NB4 (cell line): Measurements from ENCODE around the gene C2CD5.

ENCODE experiments used
- DNase-seq: peaks from one replicate; pipeline ENCODE4 v3.0.0; 2010; ENCODE audit warnings: low read depth
- H3K4me3 ChIP-seq: one replicate; pipeline ENCODE4 v1.5.1; 2011; ENCODE audit warnings: mild to moderate bottlenecking, low read depth, low read length, moderate library complexity
- MYC ChIP-seq: IDR thresholded peaks from 2 replicates; pipeline ENCODE4 v1.6.1; 2011; ENCODE audit warnings: low read depth, low read length
- POLR2A ChIP-seq: IDR thresholded peaks from 2 replicates; pipeline ENCODE4 v1.6.1; 2011; ENCODE audit warnings: mild to moderate bottlenecking; ENCODE audit not compliant: insufficient read length; ENCODE audit errors: extremely low read depth
- TF ChIP-seq, protein P1 (sequence below): IDR thresholded peaks from one replicate; pipeline ENCODE4 v1.5.1; 2012; ENCODE audit warnings: low read depth, low read length
- TF ChIP-seq, protein P2 (sequence below): IDR thresholded peaks from 2 replicates; pipeline ENCODE4 v1.6.1; 2011; ENCODE audit warnings: low read depth, low read length

The C2CD5 gene

DNA sequence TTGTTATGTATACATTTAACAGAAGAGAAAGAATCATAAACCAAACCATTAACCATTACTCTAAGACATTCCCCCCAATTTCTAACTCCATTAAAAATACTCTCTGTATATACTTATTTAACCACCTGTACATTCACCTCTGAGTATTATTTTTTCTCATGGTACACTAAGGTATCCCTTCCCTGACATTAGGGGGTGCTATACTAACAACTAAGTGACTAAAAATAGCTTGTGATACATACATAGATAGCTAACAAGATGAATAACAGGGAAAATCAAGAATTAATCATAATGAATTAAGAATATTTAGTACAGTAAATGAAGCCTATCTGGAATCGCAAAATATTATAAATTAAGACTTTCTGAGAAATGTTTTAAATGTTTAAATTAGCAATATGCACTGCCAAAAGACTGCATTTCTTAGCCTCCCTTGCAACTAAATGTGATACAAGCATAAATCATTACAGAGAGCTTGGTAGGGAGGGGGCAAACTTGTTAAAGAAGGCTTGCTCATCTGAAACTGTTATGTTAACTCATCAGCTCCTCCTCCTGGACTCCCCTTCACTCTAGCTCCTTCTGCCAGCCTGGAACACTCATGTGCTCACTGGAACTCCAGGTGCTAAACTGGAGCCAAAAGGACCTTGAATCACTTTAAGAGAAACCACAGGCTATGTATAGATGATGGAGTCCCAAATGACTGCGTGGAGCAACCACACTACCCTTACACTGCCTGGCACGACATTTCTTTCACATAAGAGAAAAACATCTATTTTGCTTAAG, 14.9 kb downstream of the C2CD5 start:
- TF ChIP-seq, protein P1, sequence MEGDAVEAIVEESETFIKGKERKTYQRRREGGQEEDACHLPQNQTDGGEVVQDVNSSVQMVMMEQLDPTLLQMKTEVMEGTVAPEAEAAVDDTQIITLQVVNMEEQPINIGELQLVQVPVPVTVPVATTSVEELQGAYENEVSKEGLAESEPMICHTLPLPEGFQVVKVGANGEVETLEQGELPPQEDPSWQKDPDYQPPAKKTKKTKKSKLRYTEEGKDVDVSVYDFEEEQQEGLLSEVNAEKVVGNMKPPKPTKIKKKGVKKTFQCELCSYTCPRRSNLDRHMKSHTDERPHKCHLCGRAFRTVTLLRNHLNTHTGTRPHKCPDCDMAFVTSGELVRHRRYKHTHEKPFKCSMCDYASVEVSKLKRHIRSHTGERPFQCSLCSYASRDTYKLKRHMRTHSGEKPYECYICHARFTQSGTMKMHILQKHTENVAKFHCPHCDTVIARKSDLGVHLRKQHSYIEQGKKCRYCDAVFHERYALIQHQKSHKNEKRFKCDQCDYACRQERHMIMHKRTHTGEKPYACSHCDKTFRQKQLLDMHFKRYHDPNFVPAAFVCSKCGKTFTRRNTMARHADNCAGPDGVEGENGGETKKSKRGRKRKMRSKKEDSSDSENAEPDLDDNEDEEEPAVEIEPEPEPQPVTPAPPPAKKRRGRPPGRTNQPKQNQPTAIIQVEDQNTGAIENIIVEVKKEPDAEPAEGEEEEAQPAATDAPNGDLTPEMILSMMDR: peak; percentile 33
- TF ChIP-seq, protein P2, sequence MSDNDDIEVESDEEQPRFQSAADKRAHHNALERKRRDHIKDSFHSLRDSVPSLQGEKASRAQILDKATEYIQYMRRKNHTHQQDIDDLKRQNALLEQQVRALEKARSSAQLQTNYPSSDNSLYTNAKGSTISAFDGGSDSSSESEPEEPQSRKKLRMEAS: no peak
- H3K4me3 ChIP-seq: no peak overlapping the region
- peak; percentile 65 for DNase-seq

DNA sequence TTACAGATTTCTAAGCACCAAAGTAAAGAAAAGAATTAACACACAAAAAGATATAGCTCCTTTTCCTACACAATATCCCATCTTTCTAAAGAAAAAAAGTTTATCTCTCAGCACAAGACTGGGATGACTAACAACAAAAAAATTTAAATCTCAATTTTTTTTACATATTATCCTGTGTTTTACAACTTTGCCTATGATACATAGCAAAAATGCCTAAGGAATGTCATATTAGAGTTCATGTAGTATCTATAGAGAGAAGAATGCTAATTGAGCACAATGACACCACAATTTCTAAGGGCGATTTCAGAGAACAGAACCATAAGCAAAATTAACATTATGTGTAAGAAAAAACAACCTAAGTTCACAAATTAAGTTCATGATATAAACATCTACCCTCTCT, 16.3 kb downstream of the C2CD5 start:
- TF ChIP-seq MYC (no peak), POLR2A (no peak)
- TF ChIP-seq, protein P1: no peak
- TF ChIP-seq, protein P2: no peak
- no peak overlapping the region for H3K4me3 ChIP-seq
- DNase-seq: no peak

DNA sequence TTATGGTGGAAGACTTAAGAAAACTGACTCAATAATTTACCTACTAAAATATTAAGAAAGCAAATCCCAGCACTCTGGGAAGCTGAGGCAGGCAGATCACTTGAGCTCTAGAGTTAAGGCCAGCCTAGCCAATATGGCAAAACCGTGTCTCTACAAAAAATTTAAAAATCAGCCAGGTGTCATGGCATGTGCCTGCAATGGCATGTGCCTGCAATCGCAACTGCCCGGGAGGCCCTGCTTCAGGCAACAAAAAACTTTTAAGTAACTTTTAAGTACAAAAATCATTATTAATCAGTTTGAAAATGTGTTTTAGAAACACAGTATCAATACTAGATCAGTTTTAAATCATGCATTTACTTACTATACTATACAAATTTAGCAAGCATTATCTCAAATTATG, 17.5 kb downstream of the C2CD5 start:
- TF ChIP-seq, protein P2: no peak
- TF ChIP-seq POLR2A: no peak
- TF ChIP-seq MYC: no peak
- no peak for DNase-seq
- H3K4me3 ChIP-seq: no peak overlapping the region

DNA sequence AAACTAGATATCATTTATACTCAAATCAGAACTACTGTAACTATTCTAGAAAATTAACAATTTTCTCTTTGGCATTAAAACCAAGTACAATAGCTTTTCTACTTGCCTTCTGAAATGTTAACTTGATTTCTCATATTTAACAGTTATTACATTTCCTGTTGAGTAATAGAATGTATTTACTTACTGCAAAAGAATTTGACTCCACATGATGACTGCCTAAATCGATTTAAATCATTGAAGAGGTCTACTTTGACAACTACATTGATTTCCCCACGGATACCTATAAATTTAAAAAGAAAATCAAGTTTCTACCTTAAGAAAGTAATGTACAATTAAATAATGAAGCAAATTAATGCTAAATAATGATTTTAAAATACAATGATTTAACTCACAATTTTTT, 18.9 kb downstream of the C2CD5 start:
- H3K4me3 ChIP-seq: no peak overlapping the region
- no peak for DNase-seq
- TF ChIP-seq MYC (no peak), POLR2A (no peak)
- TF ChIP-seq, protein P1: no peak
- TF ChIP-seq, protein P2: no peak

DNA sequence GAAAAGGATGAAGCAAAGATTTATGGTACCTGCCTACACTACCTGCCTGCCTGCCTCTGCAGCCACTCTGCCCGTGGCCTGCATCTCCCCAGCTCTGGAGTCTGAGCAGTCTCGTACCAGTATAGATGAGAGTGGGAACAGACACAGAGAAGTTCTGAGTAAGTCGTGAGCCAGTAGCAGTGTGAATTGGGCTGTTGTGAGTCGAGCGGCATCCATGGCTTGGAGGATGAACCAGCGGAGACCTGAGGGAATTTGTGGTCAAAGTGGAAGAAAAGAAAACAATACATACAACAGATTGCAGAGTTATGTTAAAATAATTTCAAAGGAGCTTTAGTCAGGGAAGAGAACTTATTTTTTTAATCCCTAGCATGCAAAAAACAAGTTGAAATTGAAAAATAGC, 25.3 kb downstream of the C2CD5 start:
- TF ChIP-seq, protein P1: no peak
- TF ChIP-seq, protein P2: no peak
- TF ChIP-seq POLR2A (no peak), MYC (no peak)
- no peak overlapping the region for H3K4me3 ChIP-seq
- DNase-seq: no peak

DNA sequence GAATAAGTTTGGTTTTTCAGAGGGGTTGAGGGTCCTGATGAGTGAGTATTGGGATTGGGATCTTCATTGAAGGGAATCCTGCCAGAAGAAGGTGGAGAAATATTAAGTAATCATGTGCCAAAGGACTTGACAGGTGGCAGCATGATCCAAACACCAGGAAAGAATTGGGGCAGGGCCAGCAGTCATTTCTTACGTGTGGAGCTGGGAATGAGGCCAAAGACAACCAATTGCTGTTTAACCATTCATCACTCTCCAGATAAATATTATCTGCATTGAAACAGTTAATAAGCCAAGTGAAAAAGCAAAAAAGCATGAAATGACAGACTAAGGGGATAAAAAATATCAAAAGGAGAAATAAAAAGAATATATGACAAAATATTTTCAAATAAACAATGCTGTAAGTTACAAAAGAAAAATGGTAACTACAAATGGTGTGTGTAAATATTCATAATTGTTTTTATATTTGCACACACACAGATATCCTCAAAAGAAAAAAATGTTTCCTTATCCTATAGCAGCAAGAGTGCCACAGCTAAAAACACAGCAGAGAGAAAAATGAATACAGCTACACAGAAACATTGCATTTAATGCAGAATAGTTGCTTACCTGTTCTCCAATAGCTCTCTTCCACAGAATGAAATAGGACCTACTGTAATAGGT, 26.2 kb downstream of the C2CD5 start:
- TF ChIP-seq, protein P1: no peak
- TF ChIP-seq, protein P2: no peak
- no peak for TF ChIP-seq MYC
- TF ChIP-seq POLR2A: no peak
- no peak overlapping the region for H3K4me3 ChIP-seq
- DNase-seq: no peak
